Body of pancreas (tissue), 4 donors: Measurements from ENCODE around the gene CRACR2B.

Experiments
- POLR2A ChIP-seq, 3 donors: fragments of 450-650 bp; IDR thresholded peaks; one replicate each; pipeline ENCODE4 v1.6.1; 2016; ENCODE audit warnings: antibody characterized with exemption in 3 of 3, mild to moderate bottlenecking in 2 of 3
- TF ChIP-seq, protein P1 (sequence below), 7 experiments: fragments of 450-650 bp in 4 of 7; fragments of 200-600 bp in 3 of 7; sonication (generic) in 3 of 7; IDR thresholded peaks; one replicate each; pipeline ENCODE4 v1.5.1; 2016 to 2019; ENCODE audit warnings: antibody characterized with exemption in 7 of 7

DNA sequence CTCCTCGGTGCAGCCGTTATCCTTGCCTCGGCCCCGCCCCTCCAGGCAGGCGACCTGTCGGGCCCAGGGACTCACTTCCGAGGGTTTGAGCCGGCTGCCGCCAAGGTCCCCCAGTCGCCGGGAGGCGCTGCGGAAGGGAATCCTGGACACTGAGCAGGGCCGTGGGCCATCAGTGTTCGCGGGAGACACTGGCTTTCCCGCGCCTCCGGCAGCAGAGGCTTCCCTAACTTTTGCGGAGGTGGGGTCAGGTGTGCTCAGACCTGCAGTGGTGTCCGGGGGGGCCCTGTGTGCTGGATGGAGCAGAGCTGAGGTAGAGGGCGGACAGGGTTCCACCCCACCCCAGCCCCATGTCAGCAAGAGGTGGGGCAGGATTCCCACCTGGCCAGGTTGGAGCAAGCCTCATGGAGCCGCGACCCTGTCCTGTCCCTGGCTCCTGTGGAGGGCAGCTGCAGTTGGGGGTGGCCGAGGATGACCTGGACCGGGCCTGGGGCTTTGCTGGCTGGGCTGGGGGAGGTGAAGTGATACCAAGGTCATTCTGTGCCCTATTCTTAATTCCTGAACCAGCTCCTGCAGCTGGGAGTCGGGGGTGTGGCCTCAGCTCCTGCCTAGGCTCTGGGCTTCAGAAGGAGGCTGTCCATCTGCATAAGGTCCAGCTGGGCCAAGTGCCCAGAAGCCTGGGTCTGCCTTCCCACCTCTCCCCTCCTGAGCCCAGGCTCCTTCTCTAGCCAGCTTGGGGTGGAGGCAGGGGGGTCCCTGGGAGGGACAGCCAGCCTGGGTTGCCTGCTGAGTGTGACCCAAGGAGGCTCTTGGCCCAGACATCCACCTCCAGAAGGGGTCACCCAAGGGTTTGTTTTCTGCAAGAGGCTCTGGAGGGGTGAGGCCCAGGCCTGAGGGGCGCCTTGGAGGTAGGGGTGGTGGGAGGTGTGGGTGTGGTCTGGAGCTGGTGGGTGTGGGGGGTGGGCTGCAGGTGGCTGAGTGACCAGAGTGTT lies 23.4 kb downstream of the CRACR2B start:
- TF ChIP-seq, protein P1, sequence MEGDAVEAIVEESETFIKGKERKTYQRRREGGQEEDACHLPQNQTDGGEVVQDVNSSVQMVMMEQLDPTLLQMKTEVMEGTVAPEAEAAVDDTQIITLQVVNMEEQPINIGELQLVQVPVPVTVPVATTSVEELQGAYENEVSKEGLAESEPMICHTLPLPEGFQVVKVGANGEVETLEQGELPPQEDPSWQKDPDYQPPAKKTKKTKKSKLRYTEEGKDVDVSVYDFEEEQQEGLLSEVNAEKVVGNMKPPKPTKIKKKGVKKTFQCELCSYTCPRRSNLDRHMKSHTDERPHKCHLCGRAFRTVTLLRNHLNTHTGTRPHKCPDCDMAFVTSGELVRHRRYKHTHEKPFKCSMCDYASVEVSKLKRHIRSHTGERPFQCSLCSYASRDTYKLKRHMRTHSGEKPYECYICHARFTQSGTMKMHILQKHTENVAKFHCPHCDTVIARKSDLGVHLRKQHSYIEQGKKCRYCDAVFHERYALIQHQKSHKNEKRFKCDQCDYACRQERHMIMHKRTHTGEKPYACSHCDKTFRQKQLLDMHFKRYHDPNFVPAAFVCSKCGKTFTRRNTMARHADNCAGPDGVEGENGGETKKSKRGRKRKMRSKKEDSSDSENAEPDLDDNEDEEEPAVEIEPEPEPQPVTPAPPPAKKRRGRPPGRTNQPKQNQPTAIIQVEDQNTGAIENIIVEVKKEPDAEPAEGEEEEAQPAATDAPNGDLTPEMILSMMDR (IDR thresholded peaks at IDR 0.05): no peak
- no peak for TF ChIP-seq POLR2A (IDR thresholded peaks at IDR 0.05)
